Ovary (tissue), 3 donors: ENCODE results near the gene C16orf95.

Experiments
- CTCF ChIP-seq, 3 donors: fragments of 450-650 bp in 2 of 3; fragments of 200-600 bp in 1 of 3; IDR thresholded peaks; one replicate each; pipeline versions ENCODE4 v1.5.1 to v1.8.0; 2016 to 2022; ENCODE audit warnings: antibody characterized with exemption in 3 of 3, mild to moderate bottlenecking in 1 of 3
- EP300 ChIP-seq: sonication (generic); formaldehyde crosslinking; IDR thresholded peaks from one replicate; pipeline ENCODE4 v1.6.1; 2017; ENCODE audit warnings: antibody characterized with exemption
- donor health status: DM: no; HTN: no; CAD: no.

- no peak for TF ChIP-seq EP300
- TF ChIP-seq CTCF (IDR thresholded peaks at IDR 0.05): no peak
Observed at GRCh38 chr16:87322833-87323726, 5.9 kb upstream of the C16orf95 start.
